Anterior cingulate cortex (tissue), 58 donors: ENCODE data around the gene MOK.
"Not testable (repeated sequence)": the region's sequence is repeated elsewhere in the genome, so short reads cannot be mapped to it uniquely, and the experiment has no call there.

Experiments used
- DNase-seq, 58 donors: peaks; one replicate each; lab custom pipeline; 2025; lab: John Stamatoyannopoulos, UW

MOK gene

DNA sequence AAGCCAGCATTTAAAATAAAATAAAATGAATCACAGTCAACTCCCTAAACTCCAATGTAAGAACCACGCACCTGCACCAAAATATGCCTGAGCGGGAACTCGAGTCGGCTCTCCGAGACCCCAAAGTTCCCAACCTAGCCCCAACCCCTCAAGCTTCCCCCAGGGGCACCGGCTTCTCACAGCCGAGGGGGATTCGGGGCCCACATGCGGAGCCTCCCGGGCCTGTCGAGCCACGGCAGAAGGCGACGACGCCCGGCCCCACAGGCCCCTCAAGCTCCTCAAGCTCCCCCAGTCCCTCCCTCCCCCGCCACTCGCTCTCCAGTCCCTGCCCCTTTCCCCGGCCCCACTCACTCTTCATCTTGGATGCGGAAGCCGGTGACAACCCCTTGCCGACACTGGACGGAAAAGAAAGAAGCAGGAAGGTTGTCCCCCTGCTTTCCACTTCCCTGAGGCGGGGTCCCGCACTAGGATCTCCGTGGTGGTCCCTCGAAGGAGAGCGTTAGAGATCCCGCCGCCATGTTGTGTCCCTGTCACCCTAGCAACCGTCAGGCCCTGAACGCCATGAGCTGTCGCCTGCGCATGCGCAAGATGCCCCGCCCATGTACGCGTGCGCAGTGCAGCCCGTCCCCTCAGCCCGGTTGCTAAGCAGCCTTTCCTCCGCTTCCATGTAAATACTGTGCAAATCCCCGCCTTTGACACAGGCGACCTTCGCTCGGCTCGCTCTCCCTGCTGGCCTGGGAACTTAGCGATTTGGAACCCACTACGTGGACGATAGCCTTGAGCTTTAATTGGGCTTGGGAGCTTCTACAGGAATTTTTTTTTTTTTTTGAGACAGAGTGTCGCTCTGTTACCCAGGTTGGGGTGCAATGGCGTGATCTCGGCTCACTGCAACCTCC is at the start of gene MOK:
Gene MOK (minus strand): TSS at position 554 of the 896 bp plus-strand sequence. CDS start 196 bp downstream, at position 358.
- peak; percentile 65 to 97 (median 92) for DNase-seq

DNA sequence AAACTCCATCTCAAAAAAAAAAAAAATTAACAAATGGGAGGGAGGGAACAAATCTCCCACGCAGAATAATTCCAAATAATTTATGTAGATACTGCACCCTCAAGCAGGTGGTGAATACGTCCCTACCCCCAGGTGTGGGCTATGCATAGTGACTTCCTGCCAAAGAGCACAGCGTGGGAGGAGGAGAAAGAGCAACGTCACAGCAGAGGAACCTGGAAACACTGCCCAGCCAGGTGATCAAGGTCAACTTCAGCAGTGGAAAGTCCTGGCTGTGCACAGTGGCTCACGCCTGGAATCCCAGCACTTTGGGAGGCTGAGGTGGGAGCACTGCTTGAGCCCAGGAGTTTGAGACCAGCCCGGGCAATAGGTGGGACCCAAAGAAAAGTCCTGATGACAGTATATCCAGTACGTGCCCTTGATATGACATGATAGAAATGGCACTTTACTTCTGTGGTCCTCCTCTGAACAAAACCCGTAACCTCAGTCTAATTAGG is 48.2 kb upstream of the MOK start:
- no peak for DNase-seq

GRCh38 chr14:102352213-102352612 is 47.2 kb upstream of the MOK start:
- peak in 3 of 58 donors; percentile 13 to 26 (median 23) for DNase-seq

DNA sequence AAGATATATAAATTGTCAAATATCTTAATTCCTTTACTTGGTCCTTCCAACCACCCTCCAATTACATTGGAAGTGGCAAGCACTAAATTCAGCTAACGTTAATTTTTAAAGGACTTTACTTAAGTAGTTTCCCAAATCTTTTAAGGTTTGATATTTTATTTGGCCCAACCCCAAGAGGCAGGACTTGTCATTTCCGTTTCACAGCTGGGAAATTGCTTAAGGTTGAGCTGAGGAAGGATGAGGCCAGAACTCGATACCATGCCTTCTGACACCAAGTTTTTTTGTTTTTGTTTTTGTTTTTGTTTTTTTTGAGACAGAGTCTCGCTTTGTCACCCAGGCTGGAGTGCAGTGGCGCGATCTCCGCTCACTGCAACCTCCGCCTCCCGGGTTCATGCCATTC is 46.6 kb upstream of the MOK start:
- DNase-seq = not testable (repeated sequence)

DNA sequence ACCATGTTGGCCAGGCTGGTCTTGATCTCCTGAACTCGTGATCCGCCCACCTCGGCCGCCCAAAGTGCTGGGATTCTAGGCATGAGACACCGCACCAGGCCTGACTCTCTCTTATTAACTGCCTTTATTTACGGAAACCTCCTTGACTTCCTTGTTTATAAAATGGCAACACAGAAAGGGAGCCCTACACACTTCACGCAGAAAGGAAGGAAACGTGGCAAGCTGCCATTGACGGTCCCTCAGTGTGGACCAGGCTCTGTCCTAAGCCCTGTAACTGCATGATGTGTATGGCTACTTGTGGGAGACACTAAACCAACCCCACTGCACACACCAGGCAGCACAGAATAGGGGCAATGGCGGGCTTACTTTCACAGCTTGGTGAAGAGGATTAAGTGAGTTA is 46.1 kb upstream of the MOK start:
- DNase-seq = no peak

DNA sequence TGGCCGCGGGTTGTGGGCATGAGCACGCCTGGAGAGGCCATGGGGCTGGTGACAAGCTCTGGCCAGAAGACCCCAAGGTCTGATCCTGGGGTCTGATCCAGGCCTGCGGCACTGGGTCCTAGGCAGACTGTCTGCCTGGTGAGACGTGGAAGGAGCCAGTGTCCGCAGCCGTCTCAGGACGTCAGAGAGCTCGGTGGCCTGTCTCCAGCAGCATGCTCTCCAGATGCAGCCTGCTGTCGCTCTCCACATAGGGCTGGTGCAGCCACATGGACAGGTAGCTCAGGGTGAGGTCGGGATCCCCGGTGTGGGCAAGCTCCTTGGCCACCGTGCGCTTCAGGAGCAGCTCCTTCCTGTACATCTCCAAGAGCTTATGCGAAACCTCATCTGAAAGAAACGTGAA is 43.4 kb upstream of the MOK start:
- no peak for DNase-seq

- no peak for DNase-seq
These were observed 41.7 kb upstream of the MOK start for GRCh38 chr14:102346645-102347044.

DNA sequence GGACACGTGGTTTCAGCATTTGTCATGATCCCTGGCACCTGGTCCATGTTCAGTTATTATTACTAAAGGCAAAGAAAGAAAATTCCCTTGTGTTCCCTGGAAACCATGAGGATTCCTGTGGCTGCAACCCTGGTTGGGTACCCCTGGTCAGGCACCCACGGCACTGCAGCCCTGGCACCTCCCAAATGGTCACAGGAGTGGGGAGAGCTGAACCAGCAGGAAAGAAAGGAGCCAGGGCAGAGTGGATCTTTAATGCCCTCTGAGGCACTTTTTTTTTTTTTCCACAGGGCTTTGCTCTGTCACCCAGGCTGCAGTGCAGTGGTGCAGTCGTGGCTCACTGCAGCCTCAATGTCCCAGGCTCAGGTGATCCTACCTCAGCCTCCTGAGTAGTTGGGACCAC is 40.3 kb upstream of the MOK start:
- no peak for DNase-seq

- peak in 52 of 58 donors; percentile 8 to 90 (median 70) for DNase-seq
These were observed 39.5 kb upstream of the MOK start for GRCh38 chr14:102344485-102344884.

- DNase-seq = peak in 1 of 58 donors; percentile 61
These were observed 39.1 kb upstream of the MOK start for GRCh38 chr14:102344084-102344483.

DNA sequence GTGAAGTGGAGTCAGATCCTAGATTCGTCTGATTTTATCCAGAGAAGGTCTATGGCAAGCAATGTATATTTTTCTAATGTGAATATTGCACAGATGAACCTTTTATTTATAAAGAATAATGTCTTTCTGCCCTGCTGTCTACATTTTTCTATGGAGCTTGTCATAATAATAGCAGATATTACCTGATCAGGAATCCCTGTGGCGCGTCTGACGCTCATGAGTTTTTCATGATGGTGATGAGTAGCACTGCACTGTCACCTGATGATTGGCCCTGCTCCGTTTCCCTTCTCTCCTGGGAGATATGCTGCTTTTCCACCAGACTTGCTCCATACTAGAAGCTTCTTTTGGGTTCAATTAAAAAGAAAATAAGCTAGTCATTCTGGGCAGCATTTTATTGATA is 37.3 kb upstream of the MOK start:
- no peak for DNase-seq

DNA sequence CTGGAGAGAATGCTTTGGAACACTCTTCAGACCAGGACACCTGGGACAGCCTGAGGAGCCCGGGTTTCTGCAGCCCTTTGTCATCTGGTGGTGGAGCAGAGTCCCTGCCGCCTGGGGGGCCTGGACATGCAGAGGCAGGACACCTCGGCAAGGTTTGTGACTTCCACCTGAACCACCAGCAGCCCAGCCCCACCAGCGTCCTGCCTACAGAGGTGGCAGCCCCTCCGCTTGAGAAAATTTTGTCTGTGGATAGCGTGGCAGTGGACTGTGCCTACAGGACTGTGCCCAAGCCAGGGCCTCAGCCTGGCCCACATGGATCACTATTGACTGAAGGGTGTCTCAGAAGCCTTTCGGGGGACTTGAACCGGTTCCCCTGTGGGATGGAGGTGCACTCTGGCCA is 36.6 kb upstream of the MOK start:
- DNase-seq = no peak

DNA sequence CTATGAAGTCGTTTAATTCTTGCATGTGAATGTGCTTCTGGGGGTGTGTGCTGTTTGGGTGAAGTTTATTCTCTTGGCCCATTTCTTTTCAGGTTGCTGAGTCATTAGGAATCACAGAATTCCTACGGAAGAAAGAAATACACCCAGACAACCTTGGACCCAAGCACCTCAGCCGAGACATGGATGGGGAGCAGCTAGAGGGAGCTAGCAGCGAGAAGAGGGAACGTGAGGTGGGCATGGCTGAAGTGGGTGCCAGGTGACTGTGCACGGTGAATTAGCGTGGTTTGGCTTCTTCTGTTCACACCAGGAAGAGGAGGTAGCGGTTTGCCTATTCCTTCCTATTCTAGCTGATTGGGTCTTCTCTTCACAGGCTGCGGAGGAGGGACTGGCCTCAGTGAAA is 33.8 kb upstream of the MOK start:
- DNase-seq = no peak

- DNase-seq = no peak
These were observed 30.2 kb upstream of the MOK start for GRCh38 chr14:102335163-102335562.

DNA sequence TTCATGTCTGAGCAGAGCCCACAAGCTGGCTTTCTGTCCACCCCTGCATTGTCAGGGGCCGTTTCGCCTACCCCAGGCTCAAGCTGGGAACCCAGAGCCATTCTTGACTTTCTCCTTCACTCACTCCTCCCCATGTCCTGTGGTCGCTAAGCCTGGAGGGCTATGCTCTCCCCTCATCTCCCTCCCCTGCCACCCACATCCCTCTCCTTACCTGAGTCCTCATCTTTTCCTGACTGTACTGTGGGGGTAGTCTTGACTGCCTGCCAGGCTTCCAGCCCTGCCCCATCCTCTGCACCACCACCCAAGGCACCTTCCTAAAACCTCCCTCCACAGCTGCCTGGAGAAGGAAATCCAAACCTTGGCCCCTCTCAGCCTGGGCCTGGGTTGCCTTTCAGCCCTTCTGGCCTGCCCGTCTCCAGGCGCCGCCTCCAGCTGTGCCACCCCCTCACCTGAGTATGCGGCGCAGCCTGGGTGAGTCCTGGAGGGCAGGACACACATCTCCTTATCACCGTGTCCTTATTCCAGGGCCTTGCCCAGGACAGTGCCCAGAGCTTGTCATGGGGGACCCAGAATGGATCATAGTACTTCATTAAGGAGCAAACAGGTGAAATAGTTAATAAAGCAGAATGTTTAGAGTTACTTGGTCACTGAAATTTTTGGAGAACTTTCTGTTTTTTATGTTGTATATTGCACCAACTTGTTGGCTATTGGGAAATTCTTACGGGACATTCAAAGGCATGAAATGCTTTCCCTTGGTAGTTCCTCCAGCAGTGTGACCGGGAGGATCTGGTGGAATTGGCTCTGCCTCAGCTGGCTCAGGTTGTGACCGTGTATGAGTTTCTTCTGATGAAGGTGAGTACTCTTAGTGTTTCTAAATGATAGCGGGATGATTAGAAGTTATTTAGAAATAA is 29.1 kb upstream of the MOK start:
- DNase-seq = no peak

DNA sequence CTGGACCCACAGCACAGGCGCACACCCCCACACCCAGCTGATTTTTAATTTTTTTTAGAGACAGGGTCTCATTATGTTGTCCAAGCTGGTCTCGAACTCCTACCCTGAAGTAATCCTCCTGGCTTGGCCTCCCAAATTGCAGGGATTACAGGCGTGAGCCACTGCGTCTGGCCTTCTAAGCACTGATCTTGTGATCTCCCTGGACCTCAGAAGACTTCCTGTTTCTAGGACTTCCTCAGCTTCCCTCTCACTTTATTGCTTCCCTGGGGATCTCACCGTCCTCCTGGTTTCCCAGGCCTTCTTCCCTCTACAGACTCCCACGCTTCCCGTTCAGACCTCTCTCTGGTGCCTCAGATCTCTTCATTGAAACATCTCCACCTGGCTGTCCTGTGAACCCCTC is 28.4 kb upstream of the MOK start:
- DNase-seq = no peak

GRCh38 chr14:102330806-102331205 is 25.8 kb upstream of the MOK start:
- no peak for DNase-seq

- DNase-seq = not testable (repeated sequence)
These were observed 24.4 kb upstream of the MOK start for GRCh38 chr14:102329381-102329780.

DNA sequence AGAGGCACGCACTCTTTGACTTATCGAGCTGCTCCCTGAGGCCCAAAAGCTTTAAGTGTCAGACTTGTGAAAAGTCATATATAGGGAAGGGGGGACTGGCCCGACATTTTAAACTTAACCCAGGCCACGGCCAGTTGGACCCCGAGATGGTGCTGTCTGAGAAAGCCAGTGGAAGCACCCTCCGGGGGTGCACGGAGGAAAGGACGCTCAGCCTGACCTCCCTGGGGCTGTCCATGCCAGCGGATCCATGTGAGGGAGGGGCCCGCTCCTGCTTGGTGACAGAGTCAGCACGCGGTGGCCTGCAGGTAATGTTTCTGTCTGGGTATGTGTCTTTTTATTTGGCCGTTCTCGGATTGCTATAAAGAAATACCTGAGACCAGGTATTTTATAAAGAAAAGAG is 21.6 kb upstream of the MOK start:
- DNase-seq = no peak

- DNase-seq = no peak
These were observed 20.9 kb upstream of the MOK start for GRCh38 chr14:102325791-102326345.

DNA sequence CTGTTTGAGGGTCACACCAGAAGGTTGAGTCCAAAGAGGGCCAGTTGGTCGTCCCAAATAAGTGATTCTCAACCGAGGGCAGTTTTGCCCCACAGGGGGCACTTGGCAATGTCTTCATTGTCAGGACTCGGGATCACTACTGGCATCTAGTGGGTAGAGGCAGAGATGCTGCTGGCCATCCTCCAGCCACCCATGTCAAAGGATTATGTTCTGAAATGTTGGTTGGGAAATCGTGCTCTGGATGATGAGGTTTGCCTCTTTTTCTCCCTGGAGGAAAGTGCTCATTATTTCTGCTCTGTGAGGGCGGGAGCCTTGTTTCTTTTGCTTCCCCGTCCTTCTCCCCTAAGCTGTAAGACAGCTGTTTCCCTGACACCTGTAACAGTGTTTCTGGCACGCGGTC is 18.1 kb upstream of the MOK start:
- DNase-seq = peak in 46 of 58 donors; percentile 19 to 78 (median 48)
